Measurements from ENCODE around the gene SERPING1.

The SERPING1 gene

DNA sequence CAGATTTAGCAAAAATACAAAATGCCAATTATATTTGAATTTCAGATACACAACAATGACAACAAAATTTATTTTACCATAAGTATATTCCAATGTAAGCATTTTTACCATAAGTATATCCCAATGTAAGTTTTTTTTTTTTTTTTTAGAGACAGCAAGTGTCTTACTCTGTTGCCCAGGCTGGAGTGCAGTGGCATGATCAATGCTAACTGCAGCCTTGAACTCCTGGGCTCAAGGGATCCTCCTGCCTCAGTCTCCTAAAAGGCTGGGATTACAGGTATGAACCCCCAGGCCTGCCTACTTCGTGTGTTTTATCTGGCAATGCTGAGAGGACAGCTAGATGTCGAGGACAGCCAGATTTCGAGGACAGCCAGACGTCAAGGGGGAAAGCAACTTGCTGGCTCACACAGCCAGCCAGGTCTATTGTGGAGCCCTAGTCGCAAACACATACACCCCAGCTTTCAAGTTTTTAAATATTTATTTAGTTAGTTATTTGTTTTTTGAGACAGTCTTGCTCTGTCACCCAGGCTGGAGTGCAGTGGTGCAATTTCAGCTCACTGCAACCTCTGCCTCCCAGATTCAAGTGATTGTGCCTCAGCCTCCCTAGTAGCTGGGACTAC lies 1.1 kb upstream of the SERPING1 start:
- no peaks in the 10 kb centered on the region for H3K9me2 ChIP-seq (replicated peaks; ENCODE audit: insufficient read depth, low read length)
- H3K4me1 ChIP-seq (ENCODE audit: low read length), result no peaks in the 10 kb centered on the region
- DNase-seq, result no peak
- H3K27me3 ChIP-seq (replicated peaks; ENCODE audit: insufficient read depth, low read length), result no peaks in the 10 kb centered on the region
- no peak overlapping the region for H3K27ac ChIP-seq (ENCODE audit: low read length)
- H3K79me2 ChIP-seq (ENCODE audit: low read length), result no peaks in the 10 kb centered on the region
- no peak overlapping the region for H2AFZ ChIP-seq (ENCODE audit: low read length)
- H3K36me3 ChIP-seq (replicated peaks; ENCODE audit: insufficient read depth, low read length), result no peaks in the 10 kb centered on the region
- no peak overlapping the region for H3K4me3 ChIP-seq (ENCODE audit: low read length)
- no peaks in the 10 kb centered on the region for H3F3A ChIP-seq (ENCODE audit: insufficient read depth, low read length)
- H3K9ac ChIP-seq (ENCODE audit: low read length), result no peak overlapping the region
- TF ChIP-seq EZH2 (optimal IDR thresholded peaks at IDR 0.05; ENCODE audit: low read depth, low read length) (no peak), CTCF (IDR thresholded peaks at IDR 0.05; ENCODE audit: low read length) (no peak), EZH2phosphoT487 (IDR thresholded peaks at IDR 0.05; ENCODE audit: low read length) (no peak)
- no peak overlapping the region for H3K4me2 ChIP-seq (ENCODE audit: low read depth, low read length)
- no peaks in the 10 kb centered on the region for H4K20me1 ChIP-seq (ENCODE audit: insufficient read depth, low read length)
- no peaks in the 10 kb centered on the region for H3K9me3 ChIP-seq (replicated peaks; ENCODE audit: insufficient read depth, low read length)

GRCh38 chr11:57597916-57598830 lies 688 bp downstream of the SERPING1 start:
- Histone ChIP-seq H3K9ac (ENCODE audit: low read length) (no peak overlapping the region), H3K9me2 (replicated peaks; ENCODE audit: insufficient read depth, low read length) (no peaks in the 10 kb centered on the region)

DNA sequence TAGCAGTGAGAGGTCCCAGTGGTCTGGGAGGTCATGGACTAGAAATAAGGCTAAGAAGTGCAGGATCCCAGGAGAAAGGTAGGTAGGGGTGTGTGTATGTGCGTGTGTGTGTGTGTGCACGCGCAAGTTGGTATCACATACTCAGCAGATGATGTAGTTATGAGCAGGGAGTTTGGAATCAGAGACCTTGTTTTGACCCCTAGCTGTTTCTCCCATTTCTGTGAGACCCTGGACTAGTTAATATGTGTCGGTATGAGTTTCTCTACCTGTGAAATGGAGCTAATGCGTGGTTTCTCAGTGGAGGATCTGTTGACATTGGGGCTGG lies 1.3 kb downstream of the SERPING1 start:
- no peak for DNase-seq
- Histone ChIP-seq H3K36me3 (replicated peaks; ENCODE audit: insufficient read depth, low read length) (no peaks in the 10 kb centered on the region), H4K20me1 (ENCODE audit: insufficient read depth, low read length) (no peaks in the 10 kb centered on the region), H3F3A (ENCODE audit: insufficient read depth, low read length) (no peaks in the 10 kb centered on the region), H3K9me2 (replicated peaks; ENCODE audit: insufficient read depth, low read length) (no peaks in the 10 kb centered on the region), H3K9ac (ENCODE audit: low read length) (no peak overlapping the region), H3K27ac (ENCODE audit: low read length) (no peak overlapping the region), H3K27me3 (replicated peaks; ENCODE audit: insufficient read depth, low read length) (no peaks in the 10 kb centered on the region), H3K9me3 (replicated peaks; ENCODE audit: insufficient read depth, low read length) (no peaks in the 10 kb centered on the region), H3K4me1 (ENCODE audit: low read length) (no peaks in the 10 kb centered on the region), H3K4me3 (ENCODE audit: low read length) (no peak overlapping the region), H3K79me2 (ENCODE audit: low read length) (no peaks in the 10 kb centered on the region), H2AFZ (ENCODE audit: low read length) (no peak overlapping the region), H3K4me2 (ENCODE audit: low read depth, low read length) (no peak overlapping the region)
- TF ChIP-seq CTCF (IDR thresholded peaks at IDR 0.05; ENCODE audit: low read length) (no peak), EZH2phosphoT487 (IDR thresholded peaks at IDR 0.05; ENCODE audit: low read length) (no peak), EZH2 (optimal IDR thresholded peaks at IDR 0.05; ENCODE audit: low read depth, low read length) (no peak)

More at GRCh38 chr11:57597916-57598830, 688 bp downstream of the SERPING1 start:
- Histone ChIP-seq H3K36me3 (replicated peaks; ENCODE audit: insufficient read depth, low read length) (no peaks in the 10 kb centered on the region), H3K9me3 (replicated peaks; ENCODE audit: insufficient read depth, low read length) (no peaks in the 10 kb centered on the region), H3K79me2 (ENCODE audit: low read length) (no peaks in the 10 kb centered on the region), H3K4me1 (ENCODE audit: low read length) (no peaks in the 10 kb centered on the region), H4K20me1 (ENCODE audit: insufficient read depth, low read length) (no peaks in the 10 kb centered on the region), H2AFZ (ENCODE audit: low read length) (no peak overlapping the region), H3K27ac (ENCODE audit: low read length) (no peak overlapping the region), H3K27me3 (replicated peaks; ENCODE audit: insufficient read depth, low read length) (no peaks in the 10 kb centered on the region), H3F3A (ENCODE audit: insufficient read depth, low read length) (no peaks in the 10 kb centered on the region), H3K4me3 (ENCODE audit: low read length) (no peak overlapping the region), H3K4me2 (ENCODE audit: low read depth, low read length) (no peak overlapping the region)
- no peak for TF ChIP-seq CTCF (IDR thresholded peaks at IDR 0.05; ENCODE audit: low read length)
- no peak for TF ChIP-seq EZH2phosphoT487 (IDR thresholded peaks at IDR 0.05; ENCODE audit: low read length)
- TF ChIP-seq EZH2 (optimal IDR thresholded peaks at IDR 0.05; ENCODE audit: low read depth, low read length), result no peak
- no peak for DNase-seq

Measured in MM.1S (cell line).